ENCODE measurements around the gene PPP1R36.
"Not testable (repeated sequence)": the region's sequence is repeated elsewhere in the genome, so short reads cannot be mapped to it uniquely, and the experiment has no call there.

The PPP1R36 gene

DNA sequence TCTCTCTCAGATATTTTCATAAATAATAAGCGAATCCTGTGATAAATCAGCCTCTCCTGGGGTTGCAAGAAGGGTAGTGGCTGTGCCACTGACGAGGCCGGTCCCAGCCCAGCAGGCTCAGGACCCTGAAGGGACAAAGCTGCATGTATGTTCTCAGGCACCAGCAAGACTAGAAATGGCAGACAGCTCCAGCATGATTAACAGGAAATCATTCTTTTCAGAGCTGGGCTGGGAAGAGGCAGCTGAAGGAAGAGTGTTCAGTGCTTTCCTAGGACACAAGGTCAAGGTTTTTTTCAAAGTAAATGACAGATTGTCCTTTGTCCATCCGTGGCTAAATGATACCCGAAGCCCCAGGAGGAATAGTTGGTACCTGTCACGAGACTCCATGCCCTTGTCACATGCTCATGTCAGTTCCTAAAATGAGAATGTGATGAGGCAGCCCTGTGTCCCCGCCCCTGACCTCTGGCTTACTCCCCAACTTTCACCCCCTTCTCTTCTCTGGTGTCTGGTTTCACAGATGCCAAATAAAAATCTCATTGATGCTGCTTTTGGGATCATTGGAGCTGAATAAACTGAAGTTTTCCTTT, 65.1 kb downstream of the PPP1R36 start:
- DNase-seq = no peak

- not testable (repeated sequence) for DNase-seq
Measured at GRCh38 chr14:64617872-64618408, 68.2 kb downstream of the PPP1R36 start.

GRCh38 chr14:64620910-64621309, 71.1 kb downstream of the PPP1R36 start:
- DNase-seq = no peak

DNA sequence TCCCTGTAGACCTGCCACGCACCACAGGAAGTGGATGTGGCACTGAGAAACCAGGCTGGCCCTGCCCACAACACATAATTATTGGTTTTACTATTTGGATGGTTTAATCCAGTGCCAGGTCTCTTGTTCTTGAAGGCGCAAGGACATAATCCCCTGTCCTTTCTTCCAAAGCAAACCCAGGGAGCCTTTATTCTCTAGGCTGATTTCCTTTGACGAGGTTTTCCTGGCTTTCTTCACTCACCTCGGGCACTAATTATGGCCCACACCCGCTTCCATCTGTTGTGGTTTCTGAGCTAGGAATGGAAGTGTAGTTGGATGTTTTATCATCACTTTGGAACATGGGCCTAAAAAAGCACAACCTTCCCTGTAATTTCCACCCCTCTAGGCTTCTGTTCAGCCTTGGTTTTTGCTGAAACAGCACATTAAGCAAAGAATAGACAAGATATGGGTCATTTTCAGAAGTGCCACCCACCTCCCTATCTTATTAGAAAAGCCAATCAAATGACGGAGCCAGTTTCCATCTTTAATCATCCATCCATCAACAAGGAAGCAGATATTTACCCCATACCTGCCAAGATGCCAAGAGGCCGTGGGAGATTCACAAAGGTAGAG, 73.9 kb downstream of the PPP1R36 start:
- no peak for DNase-seq

GRCh38 chr14:64625386-64626232, 75.8 kb downstream of the PPP1R36 start:
- no peak for DNase-seq

GRCh38 chr14:64628940-64629408, 79.2 kb downstream of the PPP1R36 start:
- no peak for DNase-seq

- no peak for DNase-seq
Measured at GRCh38 chr14:64630778-64631177, 81.0 kb downstream of the PPP1R36 start.

DNA sequence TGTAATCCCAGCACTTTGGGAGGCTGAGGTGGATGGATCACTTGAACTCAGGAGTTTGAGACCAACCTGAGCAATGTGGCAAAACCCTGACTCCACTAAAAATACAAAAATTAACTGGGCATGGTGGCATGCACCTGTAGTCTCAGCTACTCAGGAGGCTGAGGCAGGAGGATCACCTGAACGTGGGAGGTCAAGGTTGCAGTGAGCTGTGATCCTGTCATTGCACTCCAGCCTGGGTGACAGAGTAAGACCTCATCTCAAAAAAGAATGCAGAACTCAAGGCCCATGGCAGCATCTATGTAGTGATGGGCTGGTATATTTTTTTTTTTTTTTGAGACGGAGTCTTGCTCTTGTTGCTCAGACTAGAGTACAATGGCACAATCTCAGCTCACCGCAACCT, 81.5 kb downstream of the PPP1R36 start:
- not testable (repeated sequence) for DNase-seq

DNA sequence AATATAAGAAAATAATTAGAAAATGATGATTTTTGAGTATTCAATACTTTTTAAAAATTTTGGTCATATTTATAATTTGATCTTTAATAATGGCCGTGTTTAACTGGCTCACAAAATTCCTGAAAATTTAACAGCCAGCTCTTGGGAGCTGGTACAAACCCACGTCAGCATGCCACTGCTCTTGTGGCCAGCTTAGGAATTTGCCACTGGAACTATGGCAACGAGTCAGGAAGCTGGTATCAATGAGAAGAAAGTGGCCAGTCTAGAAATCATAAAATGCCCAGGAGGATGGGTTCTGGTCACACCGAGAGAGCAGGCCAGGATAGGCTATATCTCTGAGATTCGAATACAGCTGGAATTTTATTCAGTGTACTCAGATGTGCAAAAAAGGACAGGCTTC, 82.3 kb downstream of the PPP1R36 start:
- no peak for DNase-seq

- DNase-seq = no peak
Measured at GRCh38 chr14:64634558-64634957, 84.8 kb downstream of the PPP1R36 start.

DNA sequence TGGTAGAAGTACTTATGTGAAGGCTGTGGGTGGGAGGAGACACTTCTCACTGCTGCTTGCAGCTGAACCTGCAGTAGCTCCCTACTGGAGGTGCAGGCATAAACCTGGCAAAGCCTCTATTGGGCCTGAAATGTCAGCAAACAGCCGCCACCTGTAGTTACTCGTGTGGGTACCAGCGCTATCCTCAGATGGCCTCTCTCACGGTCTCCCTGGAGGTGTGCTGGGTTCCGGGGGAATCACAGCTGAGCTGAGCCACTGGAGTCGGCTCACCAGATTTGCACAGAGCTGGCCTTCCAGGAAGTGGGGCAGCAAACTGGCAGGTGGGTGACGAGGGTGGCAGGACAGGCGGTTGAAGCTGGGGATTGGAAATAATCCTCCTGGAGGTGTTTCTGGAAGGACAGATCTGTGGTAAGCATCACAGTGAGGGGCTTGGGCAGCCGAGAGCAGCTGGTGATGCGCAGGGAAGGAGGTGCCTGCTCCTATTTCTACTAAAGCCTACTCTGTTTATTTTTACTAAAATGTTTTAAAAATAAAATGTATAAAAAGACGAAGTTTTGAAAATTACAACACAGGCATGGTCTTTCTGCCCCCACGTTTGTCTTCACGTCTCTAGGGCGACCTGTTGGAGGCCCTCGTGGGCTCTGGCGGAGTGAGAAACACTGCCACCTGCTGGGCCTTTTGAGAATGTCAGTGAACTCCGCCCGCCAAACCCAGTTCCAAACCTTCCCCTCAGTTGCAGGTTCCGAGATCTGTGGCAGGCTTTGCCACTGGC, 86.6 kb downstream of the PPP1R36 start:
- DNase-seq = peak; percentile 80

GRCh38 chr14:64636980-64637429, 87.2 kb downstream of the PPP1R36 start:
- no peak for DNase-seq

- DNase-seq = no peak
Measured at GRCh38 chr14:64637735-64638473, 88.1 kb downstream of the PPP1R36 start.

- DNase-seq = no peak
Measured at GRCh38 chr14:64638625-64639024, 88.9 kb downstream of the PPP1R36 start.

Data from CD4-positive, alpha-beta T cell treated with Interleukin-17A for 4 hours (primary cell).